Hematopoietic multipotent progenitor cell treated with erythropoietin and hydrocortisone succinate and interleukin-3 and kit ligand, for 8 days (in vitro differentiated cells): Measurements from ENCODE around the gene PTHLH.
A peak's percentile ranks its signal among the peaks of the same experiment; 100 is the strongest.

Experiments
- DNase-seq: peaks from one replicate; pipeline ENCODE4 v3.0.0-alpha.2; 2015

Gene PTHLH

DNA sequence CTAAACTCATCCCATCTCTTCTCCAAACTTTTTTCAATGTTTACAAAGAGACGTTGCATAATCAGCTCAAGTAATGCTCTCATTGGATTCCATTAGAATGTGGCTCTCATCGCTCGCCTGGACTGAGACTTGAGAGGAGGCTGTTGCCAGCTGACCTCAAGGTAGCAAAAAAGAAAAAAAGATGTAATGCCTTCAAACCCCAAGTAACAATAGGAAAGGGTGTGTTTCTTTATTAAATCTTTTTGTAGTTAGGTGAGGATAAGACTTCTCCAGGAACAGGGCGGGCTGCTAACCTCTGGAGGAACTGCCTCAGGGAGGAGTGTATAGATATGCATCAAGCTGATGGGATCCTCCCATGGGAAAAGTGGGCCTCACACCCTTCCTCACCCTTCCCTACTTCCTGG, 956 bp upstream of the PTHLH start:
- DNase-seq, result no peak

DNA sequence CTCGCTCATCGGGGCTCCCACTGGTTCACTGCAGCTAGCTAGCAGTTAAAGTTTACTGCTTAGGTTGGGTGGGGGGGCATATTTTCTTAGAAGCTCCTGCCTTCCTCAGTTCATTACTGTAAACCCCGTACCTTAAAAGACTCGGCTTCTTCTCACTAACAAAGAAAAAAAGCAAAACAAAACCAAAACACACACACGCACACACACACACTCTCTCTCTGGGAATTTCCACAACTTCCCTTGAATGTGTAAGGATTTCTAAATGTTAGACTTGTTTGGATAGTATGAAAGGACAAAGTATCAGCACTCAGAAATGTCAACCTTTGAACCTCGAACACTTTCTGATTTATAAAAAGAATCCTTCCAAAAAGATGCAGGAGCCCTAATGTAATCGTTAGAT, 927 bp downstream of the PTHLH start:
- no peak for DNase-seq

DNA sequence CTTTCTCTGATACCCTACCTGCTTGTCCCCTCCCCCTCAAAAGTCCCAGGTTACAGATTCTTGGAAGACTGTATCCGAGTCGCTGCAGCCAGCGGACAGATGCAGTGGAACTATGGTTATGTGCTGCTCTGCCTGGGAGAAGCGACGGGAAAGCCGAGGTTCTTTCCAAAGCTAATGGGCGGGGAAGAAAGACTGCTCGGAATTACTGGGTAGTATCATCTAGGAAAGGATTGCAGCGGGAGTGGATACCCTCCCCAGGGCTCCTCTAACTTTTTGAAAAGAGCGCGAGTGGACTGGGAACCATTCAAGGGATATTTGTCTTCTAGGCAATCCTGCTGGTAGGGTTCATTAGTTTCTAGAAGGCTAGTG, 1.4 kb downstream of the PTHLH start:
- DNase-seq, result no peak

DNA sequence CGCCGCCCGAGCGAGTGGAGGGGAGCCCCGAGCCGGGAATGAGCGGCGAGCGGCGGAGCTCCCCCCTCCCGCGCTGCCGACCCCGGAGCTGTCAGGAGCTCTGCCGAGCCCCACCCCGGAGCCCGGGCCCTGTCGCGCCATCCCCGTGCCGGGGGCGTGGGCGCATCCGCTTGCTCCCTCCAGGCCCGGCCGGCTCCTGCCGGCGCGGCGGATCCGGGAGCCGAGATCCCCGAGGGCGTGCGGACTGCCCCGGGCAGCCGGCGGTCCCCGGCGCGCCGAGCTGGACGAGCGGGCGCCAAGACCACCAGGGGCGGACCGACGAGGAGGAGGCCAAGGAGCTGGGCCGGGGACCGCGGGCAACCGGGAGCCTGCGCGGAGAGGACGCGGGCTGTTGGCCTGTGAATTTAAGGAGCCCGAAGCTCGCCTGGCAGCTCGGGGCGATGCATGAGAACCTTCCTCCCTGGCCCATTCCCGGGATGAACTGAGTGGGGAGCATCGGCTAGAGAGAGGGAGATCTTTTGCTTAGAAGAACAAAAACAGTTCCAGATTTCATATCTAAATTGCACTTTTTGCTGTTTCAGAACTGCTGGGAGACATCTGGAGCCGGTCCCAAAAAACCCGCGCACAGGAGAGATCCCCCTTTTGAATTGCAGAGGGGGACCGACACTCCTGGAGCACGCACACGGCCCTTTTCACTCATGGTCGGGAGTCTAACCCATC, 2.0 kb downstream of the PTHLH start:
- DNase-seq, result no peak

DNA sequence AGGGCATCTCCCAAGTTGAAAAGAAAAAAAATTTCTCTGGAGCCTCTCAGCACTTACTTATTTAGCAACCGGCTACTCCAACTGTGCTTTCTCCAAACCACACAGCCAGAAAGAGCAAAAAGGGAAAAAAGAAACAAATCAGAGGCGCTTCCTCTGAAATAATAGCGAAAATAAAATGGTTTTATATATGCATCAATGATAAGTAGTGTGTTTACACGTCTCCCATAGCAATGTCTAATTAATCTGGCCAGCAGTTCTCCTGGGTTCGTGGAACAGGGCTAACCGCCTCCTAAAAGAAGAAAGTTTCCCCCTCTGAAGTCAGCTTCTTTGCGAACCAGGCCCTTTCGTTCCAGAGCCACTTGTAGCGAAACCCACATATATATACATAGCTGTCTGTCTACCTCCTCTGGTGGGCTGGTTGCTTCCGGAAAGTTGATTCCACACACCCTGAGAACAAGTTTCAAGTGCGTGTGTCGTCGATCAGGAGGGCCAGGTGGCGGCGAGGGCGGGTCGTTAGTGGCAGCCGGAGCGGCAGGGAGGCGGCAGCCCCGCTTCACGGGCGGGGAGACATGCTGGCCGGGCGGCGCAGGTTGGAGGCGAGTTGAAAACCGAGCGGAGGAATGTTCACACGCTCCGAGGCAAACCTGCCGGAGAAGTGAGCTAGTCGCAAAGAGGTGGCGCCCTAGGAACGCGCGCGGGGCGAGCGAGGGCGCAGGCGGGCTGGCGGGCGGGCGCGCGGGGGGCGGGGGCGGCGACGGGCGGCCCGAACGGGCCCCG, 2.7 kb downstream of the PTHLH start:
- DNase-seq, result peak; percentile 44

DNA sequence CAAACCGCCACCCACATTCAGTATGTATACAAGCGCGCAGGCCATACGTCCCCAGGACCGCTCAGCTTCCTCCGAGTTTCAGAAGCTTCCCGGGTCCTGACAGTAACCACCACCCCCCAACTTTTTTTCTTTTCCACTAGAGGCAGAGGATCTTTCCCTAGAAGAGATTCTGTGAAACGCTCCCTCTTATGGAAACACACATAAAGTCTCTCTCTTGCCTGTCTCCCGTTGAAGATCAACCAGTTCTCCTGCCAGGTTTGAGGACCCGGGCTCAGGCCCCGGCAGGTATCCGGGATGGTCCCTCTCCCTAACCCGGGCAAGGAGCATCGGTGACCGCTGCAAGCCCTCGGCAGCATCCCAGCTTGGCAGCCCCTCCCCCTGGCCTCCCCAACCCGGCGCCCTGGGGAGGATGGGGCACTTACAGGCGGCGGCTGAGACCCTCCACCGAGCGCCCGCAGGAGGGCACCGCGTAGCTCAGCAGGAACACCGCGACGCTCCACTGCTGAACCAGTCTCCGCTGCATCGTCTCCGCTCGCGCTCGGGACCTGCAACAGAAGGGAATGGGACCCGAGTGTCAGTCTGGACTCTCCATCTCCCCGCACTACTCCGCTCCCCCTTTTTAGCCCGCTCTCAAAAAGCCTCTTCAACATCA, 3.4 kb downstream of the PTHLH start:
- DNase-seq, result no peak

DNA sequence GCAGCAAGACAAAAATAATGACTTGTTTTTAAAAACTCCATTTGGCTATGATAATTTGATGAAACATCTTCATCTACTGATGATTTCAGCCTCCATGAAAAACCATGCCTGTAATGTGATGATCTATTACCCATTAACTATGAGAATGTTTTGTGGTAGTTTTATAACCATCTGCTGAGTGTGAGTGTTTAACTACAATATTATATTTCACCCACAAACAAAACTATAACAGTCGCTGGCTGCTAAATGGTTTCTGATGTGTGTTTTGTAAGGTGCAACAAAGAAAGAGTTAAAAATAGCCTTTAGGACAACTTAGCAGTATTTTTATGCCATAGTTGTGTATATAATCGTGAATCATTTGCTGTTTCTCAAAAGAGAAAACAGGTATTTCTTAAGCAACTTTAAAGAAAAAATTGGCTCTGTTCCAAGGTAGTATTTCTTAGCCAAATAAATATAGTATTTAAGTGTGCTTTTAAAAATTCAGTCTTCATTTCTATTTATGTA, 4.9 kb downstream of the PTHLH start:
- no peak for DNase-seq

DNA sequence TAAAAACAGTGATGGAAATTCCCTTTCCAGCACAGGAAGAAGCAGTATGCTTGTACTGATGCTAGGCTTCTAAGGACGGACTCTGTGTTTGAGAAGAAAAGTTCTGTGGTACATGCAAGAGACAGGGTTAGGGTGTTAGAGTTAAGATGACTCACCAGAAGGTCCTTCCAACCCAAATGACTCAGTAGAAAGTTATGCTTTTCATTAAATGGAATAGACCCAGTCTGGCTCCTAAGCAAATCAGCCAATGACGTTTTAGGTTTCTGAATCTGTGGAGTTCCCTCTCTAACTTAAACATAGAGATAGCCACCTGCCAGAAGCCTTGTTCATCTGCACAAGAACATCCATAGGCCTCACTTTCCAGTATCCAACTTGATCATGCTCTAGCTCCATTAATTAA, 5.7 kb downstream of the PTHLH start:
- peak; percentile 7 for DNase-seq

DNA sequence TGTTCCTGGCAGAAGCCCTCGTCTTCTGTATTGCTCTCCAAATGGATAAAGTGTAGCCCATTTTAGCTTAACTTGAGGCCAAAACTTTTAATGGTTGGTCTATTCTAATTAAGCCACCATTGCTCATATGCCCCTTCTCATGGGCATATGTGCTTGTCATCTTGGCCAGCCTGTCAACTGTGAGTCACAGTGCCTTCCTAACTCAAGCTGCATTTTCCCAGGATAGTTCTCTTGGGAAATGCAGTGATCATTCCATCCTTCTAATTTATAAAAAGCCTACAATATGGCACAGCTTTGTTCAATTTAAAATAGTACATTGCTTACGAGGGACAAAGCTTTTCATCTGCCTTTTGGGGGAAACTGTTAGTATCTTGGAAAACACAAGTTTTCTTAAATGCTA, 6.6 kb downstream of the PTHLH start:
- no peak for DNase-seq

DNA sequence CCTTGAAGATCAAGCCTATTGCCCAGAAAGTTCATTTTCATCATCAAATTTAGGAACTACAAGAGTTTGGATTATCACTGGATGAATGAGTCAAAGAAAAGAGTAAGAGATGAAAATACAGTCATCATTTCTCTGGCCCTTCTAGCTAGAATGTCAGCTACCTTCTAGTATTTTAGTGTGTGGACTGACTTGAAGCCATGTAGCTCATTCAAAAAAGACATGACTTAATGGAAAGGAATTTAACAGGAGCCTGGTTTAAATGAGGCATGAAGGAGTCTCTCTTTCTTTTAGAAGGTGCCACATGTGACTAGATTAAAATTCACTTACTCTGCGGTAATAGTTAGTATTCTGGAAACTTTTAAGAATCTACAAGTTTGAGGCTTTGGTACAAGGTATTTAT, 7.1 kb downstream of the PTHLH start:
- no peak for DNase-seq

DNA sequence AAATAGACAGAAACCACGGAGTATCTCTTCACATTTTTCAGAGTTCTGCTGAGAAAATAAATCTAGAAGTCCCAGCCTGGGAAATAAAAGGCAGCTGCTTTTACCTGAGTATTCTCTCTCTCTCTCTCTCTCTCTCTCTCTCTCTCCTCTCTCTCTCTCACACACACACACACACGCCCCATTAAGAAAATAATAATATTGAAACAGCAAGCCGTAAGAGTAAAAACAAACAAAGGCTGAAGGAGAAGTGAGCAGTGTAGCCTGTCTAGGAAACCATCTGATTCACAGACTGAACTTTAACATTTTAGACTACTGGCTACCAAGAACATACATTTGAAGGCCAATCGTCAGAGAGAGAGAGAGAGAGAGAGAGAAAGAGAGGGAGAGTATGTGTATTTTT, 8.4 kb downstream of the PTHLH start:
- no peak for DNase-seq

DNA sequence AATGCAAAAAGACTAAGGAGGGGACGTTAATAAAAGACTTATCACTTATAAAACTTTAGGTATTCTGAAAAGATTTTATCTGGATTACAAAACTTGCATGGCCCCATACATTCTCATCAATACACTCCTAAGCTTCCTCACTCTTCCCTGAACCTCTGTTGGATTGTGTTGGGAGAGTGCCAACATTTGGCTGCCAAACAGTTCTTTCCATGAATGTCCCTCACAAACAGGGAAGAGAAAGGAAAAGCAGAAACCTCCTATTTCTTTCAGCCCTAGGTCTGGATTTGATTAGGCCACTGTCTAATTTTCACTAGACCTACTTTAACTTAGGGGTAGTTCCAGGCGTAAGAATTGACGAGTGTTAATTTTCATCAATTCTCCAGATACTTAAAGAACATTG, 11.7 kb downstream of the PTHLH start:
- no peak for DNase-seq

DNA sequence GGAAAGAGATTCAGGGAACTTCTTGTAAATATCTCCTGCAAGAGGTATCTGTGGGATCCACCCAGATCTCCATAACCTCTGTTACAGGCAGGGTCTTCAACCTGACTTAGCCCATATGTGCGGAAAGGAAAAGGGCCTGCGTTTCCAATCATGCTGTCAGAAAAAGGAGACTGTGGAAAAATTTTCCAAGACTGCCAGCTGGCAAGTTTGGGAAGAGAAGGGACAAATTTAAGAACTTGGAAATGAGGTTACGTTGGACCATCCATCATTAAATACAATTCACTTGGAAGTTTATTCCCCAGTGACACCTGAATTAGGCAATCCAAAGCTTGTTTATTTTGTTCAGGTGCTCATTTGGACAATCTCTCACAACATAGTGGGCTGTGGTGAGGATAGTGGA, 13.9 kb downstream of the PTHLH start:
- no peak for DNase-seq

DNA sequence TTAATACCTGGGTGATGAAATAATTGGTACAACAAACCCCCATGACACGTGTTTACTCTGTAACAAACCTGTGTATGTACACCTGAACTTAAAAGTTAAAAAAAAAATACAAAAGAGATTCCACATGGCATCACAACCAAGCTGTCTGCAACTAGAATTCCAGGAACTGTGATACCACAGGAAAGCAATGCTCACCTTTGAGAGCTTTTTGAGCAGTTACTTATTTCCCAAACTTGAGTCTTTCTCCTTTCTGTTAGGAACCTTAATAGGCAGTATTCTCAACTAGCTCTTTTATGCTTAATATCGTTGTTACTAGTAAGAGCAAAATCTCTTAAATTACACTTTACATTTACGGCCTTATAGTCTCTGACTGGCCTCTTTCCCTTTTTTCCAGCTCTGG, 15.2 kb downstream of the PTHLH start:
- no peak for DNase-seq

DNA sequence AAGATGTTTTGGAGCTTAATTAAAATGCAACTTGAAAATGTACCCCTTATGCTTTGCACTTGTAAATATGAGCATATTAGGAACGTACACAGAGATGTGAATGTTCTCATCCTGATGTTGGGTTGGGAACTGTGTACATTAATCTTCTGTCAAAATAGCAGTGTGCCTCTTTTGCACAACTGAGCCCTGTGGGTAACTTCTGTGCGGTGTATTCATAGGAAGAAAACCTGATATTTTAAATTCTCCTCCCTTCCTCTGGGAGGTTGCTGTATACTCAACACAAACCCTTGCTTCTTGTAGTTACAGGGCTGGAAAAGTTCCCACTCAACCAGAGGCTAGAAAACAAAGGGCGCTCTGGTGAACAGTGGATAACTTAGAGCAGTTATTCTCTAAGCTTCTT, 18.7 kb downstream of the PTHLH start:
- no peak for DNase-seq

DNA sequence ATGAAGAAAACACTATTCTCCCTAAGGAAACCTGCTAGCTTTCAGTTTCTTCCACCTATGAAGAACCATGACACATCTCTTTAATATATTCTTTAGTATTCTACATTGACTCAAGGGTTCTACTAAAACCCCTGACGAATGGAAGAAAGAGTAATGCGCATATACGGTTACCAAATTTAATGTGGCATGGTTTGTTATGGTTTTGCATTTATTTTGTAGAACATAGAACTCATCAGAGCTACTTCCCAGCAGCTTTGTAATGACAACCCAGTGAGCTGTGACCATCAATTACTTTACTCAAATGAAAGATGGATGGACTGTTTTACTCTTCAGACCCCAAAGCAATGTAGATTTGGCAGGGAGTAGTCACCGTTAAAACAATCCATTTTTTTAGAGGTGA, 19.2 kb downstream of the PTHLH start:
- DNase-seq, result no peak

DNA sequence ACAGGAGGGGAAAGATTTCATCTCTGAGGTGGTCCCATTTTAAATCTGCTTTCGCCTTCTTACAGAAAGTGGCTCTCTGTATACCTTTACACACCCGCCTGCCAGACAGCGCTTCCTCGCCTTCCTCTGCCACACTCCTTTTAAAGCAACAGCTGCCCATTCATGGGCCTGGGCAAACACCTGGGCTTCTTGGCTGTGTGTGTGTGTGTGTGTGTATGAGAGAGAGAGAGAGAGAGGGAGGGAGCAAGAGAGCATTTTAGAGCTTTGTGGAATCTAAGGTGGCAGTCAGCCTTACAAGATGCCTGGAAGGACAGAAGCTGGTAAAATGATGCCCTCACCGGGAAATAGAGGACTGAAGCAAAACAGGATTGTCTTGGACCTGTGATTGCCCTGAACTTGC, 20.0 kb downstream of the PTHLH start:
- no peak for DNase-seq

DNA sequence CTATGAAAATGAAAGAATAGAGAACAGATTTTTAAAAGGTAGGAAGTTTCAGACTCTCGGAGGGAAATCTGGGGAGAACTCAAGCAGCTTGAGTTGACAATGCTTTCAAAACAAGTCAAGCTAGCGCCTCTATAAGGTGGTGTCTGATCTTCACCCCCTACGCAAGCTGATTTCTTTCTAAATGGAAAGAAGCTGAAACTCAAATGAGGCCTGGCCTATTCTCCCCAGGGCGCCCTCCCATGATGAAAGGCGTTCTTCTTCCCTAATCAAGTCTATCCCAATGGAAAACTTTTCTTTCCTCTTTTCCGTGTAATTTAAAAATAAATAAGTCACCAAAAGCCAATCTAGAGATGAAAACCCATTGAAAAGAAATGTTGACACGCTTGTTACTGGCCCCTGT, 20.6 kb downstream of the PTHLH start:
- DNase-seq, result no peak

DNA sequence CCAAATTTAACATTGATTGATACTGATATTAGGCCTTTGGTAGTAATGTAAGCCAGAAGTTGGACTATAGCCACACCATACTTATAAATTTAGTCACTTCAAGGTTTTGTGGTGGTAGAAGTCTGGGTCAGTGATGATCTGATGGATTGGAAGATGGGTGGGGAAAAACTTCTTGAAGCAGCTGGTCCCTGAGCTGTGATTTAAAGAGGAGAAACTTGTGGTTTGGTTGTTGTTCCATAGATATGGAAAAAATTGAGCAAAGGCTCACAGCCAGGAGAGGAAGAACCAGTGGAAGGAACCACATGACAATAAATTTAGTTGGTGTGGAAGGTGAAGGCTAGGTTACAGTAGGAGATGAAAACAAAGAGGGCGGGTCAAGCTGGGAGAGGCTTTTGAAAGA, 26.1 kb downstream of the PTHLH start:
- DNase-seq, result no peak

DNA sequence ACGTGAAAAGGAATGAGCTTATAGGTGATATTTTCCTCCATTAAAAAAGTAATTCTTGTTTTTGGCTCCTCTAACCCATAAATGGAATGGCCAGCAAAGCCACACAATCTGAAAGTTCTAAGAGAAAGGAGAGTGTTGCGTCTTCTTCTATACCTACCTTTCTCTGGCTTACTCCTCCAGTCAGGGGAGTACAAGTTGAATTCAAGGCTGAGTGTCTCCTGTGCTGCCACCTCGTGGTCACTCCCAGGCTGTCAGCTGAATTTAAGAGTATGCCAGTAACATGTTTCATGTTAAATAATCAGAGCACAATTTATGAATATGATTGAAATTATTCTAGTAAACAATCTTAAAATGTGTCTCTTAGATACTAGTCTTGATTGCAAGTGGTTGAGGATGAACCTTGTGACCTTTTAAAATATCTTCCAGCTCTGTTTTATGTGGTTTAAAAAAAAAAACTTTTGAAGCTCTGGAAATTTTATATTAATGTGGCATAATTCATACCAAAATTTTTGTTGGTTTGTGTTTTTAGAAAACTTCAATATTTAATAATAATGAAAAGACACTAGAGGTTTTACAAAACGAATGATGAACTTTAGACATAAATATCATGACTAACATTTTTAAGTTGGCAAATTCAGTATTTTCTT, 31.7 kb downstream of the PTHLH start:
- peak; percentile 78 for DNase-seq

DNA sequence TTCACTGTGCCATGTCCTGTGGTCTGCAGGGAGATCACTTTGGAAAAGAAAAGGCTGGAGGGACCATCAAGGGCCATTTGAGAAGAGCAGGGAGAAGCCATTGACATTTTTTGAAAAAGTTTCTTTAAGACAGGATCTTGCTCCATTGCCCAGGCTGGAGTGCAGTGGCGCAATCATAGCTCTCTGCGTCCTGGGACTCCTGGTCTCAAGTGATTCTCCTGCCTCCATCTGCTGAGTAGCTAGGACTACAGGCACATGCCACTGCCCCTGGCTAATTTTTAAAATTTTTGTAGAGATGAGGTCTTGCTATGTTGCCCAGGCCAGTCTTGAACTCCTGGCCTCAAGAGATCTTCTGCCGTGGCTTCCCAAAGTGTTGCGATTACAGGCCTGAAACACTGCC, 32.3 kb downstream of the PTHLH start:
- DNase-seq, result no peak

DNA sequence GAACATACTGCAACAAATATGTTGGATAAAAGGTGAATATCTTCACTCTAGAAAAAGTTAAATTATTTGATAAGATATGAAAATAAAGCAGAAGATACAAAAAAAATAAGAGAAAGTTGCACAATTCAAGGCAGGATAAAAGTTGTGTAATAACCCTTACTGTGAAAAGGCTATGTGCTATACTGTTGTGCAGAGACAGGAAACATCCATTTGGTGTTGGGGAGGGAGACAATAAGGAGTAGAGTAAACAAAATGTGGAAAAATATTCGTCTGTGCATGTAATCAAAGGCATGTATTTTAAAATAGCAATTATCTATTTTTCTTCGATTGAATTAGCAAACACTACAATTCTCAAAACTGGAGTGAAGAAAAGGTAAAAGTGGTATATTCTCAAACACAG, 34.8 kb downstream of the PTHLH start:
- no peak for DNase-seq

DNA sequence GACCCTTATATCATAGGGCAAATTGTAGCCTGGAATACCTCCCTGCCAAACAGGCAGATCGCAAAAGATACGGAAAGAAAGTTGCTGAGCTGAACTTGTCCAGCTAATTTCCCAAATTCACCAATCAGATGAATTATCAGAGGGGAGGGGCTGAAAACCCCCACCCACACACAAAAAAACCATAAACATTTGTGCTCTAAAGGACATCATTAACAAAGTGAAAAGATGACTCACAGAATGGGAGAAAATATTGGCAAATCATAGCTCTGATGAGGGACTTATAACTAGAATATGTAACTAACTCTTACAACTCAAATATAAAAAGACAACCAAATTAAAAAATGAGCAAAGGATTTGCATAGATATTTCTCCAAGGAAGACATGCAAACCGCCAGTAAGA, 36.3 kb downstream of the PTHLH start:
- no peak for DNase-seq

DNA sequence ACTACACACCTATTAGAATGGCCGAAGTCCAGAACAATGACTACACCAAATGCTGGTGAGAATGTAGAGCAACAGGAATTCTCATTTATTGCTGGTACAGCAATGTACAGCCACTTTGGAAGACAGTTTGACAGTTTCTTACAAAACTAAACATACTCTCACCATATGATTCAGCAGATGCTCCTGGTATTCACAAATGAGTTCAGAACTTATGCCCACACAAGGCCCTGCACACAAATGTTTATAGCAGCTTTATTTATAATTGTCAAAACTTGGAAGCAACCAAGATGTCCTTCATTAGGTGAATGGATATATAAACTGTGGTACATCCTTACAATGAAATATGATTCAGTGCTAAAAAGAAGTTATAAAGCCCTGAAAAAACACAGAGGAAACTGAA, 38.3 kb downstream of the PTHLH start:
- DNase-seq, result no peak
